HG03439 (cell line): ENCODE data around the gene GLI1.

Source experiments
- ATAC-seq: cut with Tn5 transposase; IDR thresholded peaks from one replicate; pipeline ENCODE4 v1.9.1; 2021; ENCODE audit warnings: mild to moderate bottlenecking, moderate library complexity; ENCODE audit not compliant: unreplicated experiment

Gene GLI1

GRCh38 chr12:57518176-57518919, 58.8 kb downstream of the GLI1 start:
- ATAC-seq = no peak

DNA sequence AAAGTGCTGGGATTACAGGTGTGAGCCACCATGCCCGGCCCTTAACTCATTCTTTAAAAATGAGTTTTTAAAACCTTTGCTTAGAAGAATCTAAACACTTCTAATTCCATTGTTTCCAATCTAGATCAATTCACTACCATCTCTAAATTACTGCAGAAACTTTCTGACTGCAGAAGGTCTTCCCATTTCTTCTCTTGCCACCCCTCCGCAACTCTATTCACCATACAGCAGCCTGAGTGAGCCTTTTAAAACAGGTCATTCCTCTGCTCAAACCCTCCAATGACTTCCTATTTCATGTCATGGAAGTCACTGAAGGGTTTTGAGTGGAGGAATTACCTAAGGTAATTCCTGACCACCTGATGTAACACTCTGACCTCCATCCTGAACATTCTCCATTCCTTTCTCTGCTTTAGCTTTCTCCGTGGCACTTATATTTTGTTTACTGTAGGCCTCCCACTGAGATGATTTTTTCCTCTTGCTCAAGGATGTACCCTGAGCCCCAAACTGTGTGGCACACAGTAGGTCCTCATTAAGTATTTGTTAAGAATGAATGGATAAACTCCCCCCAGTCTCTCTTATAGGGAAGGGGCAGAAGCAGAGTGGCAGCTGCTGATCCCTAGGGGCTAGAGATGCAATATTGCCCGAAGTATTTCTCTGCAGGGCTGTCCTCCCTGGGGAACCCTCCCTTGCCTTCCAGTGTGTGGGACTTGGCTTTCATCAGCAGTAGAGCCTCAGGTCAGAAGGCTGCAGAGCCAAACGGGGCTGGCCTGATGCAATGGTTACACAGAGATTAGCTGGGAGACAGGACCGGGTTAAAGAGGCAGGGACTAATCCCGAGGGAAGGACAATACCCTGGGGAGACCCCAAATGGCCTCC, 59.6 kb downstream of the GLI1 start:
- ATAC-seq = no peak

DNA sequence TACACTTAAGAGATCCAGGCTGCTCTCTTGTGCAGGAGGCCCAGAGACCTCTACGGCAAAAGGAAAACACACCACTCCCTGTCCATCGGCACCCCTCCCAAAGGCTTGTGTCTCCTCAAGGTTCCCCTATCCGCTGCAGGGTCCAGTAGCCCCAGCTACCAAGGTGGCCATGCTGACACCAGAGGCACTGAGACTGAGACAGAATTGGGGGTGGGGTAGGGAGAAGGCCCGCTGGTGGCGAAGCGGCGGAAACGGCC, 60.1 kb downstream of the GLI1 start:
- ATAC-seq = no peak

DNA sequence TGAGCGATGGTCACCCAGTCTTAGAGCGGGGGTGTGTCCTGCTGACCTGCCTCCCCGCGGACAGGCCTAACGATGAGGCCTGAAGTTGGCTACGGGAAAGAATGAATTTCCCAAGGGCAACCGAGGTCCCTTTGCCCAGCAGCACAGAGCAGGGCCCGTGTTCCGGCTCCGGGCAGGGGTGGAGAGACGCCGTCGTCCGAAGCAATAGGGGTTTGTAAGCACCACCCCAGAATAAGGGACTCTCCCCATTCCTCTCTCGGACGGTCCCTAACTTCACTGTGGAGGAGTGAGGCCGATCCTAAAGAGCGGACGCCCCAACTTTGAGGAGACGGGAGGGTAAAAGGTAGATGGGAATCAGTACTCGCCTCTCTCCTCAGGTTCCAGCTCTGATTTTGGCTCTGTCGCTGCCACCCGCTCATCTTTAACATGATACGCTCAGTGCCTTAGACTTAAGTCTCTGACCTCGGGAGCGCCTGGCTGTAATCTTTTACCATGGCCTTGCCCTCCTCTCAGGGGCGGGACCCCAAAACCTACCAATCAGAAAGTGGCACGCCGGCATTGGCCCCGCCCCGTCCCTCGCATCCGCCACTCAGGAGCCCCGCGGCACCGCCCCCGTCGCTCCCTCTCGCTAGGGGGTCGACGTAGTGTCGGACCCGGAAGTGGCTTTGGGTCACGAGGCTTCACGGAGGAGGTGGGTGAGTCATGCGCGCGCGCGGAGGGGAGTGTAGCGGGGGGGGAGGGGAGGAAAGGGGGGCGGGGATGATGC, 60.7 kb downstream of the GLI1 start, which contains the start of gene DDIT3:
Gene DDIT3, minus strand, starts transcription at position 462 of the 766 bp plus-strand sequence. CDS start 3,108 bp downstream, outside the sequence.
- peak; percentile 52 for ATAC-seq

DNA sequence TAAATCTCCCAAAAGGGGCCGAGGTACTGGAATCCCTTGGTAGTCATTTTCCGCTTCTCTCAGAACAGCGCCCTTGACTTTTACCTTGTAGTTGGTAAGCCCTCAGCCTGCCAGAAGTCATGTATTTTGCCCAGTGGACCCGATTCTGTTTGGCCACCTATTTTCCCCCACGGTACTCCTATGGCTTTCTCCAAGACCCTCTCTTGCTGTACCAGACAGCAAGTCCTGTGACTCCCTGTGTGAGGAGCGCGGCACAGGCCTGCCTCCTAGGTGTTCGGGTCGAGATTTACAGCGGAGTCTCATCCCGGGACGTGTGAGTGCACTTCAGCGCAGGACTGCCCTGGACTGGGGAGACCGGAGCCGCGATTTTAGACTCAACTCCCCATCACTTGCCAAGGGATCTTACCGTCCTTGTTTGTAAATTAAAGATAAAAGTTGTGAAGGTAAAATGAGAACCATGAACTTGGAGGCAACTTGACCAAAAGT, 62.0 kb downstream of the GLI1 start:
- ATAC-seq = no peak
